Activated CD4-positive, alpha-beta T cell treated with anti-CD3 and anti-CD28 coated beads for 4 hours (primary cell): ENCODE data around the gene TMED4.

ENCODE experiments used
- DNase-seq, 2 donors: peaks; one replicate each; pipeline ENCODE4 v3.0.0-alpha.2; 2020

TMED4 gene

DNA sequence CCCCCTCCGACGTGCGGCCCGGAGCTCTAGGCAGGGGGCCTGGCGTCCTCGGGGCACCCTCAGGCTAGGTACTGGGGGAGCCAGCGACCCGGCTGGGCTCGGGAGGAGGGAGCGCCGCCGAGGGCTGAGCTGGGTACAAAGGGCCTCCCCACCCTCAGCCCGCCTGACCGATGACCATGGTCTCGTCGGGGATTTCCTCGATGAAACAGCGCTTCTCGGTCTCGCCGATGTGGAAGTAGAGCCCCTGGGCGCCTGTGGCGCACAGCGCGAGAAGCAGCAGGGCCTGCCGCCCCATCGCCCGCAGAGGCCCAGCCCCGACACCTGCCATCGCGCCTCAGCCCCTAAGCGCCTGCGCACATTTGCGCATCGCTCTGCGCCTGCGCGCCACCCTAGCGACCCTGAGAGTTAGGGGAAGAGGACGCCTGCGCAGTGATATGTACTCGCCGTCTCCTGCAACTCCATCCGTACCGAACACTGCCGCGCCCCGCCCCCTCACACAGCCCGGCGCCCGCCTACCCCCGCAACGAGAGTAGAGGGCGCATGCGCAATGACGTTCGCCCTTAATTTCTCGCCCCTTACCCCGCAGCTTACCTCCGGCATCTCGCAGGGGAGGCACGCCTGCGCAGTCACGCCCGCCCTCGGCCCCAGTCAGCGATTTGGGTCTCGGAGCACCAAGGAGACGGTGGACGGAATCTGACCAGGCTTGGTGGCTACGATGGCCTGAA, at the start of gene TMED4:
Gene TMED4 (minus strand): TSS at position 353 of the 725 bp plus-strand sequence. CDS start 25 bp downstream, at position 328.
- DNase-seq: peak; percentile 100

DNA sequence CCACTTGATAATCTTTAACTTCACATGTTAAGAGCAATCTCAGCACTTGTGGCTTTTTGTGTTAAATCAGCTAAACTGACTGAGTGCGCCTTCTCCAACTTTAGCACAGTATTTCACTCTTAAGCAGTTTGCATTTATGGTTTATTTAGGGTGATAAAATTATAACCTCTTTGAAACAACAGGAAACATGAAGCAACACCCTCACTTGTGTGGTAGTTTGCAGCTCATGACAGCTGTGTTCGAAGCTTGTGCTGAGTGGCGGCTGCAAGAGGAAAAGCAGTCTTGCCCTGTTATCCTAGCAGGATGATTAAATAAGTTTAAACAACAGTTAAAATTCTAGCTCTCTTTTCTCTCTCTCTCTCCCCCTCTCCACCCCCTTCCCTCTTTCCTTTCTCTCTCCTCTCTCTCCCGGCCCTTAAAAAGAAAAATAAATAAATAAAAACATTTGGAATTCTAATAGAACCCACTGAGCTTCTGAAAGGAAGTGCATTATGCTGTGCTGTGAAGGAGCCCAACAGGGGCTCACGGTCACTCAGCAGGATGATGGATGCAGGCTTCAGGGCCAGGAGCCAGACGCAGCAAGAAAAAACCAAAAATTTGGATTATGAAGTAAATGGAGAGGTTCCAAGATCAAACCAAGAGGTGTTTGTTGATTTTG, 49.6 kb upstream of the TMED4 start:
- DNase-seq: peak in 1 of 2 donors; percentile 31

- no peak for DNase-seq
Observed at GRCh38 chr7:44630792-44631457, 48.9 kb upstream of the TMED4 start.

GRCh38 chr7:44629829-44630522, 47.9 kb upstream of the TMED4 start:
- no peak for DNase-seq

GRCh38 chr7:44626620-44627019, 44.6 kb upstream of the TMED4 start:
- DNase-seq: no peak

GRCh38 chr7:44625526-44626471, 43.8 kb upstream of the TMED4 start:
- no peak for DNase-seq

- no peak for DNase-seq
Observed at GRCh38 chr7:44624318-44624717, 42.3 kb upstream of the TMED4 start.

DNA sequence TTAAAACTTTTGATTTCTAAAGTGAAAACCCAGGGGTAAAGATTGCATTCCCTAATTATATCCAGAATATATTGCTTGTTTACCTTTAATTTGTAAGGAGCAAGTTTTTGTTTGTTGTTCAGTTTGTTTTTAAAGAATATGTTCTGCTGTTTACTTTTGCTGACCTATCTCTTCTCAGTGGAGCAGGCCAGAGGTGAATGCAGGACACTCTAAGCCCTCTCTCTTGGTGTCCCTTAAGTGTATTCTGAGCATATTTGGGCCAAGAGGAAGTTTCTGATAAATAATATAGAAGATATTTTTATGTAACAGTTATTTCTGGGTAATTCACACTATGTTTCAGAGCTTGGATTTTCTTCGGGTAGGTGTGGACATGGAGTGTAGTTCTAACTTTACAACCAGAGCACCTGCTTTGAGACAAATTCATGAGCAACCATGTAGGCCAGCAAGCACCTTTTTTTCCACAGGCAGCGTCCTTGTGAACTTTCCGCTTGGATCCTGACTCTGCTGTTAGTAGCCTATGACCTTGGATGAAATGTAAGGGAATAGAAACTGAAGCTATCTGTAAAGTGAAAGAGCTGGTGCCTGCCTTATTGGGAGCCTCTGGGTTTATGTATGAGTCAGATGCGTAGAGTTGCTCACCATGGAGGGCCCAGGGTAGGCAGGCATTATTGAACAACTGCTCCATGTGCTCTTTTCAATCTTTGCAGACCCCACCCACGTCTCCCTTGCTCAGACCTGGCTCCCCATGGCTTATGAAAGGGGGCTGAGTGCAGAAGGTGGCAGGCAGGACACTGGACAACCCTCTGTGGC, 40.5 kb upstream of the TMED4 start:
- peak; percentile 45 to 52 for DNase-seq

DNA sequence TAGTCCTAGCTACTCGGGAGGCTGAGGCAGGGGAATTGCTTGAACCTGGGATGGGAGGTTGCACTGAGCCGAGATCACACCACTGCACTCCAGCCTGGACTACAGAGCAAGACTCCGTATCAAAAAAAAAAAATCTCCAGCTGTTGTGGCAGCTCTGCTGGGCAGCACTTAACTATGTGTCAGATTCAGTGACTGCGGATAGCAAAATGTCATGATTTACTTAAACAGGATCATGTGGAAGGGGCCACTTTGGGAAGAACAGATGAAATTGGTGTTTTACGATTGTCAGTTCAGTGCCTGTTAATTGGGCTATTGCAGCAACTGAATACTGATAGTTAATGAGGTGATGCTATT, 39.7 kb upstream of the TMED4 start:
- no peak for DNase-seq

- DNase-seq: no peak
Observed at GRCh38 chr7:44621034-44621749, 39.2 kb upstream of the TMED4 start.

DNA sequence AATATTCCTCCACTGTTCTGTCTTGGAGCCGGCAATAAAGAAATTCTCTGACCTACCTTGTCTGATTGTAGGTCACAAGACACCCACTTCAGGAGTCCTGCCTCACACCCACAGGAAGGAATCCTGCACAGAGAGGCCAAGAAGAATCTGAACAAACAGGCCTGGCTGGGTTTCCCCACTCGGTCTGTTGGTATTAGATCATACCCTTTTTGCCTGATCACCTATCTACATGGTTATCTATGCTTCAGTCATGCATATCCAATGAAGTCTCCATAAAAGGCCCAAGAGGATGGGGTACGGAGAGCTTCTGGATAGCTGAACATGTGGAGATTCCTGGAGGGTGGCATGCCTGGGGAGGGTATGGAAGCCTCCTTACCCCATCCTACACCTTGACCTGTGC, 36.7 kb upstream of the TMED4 start:
- peak; percentile 30 to 33 for DNase-seq

DNA sequence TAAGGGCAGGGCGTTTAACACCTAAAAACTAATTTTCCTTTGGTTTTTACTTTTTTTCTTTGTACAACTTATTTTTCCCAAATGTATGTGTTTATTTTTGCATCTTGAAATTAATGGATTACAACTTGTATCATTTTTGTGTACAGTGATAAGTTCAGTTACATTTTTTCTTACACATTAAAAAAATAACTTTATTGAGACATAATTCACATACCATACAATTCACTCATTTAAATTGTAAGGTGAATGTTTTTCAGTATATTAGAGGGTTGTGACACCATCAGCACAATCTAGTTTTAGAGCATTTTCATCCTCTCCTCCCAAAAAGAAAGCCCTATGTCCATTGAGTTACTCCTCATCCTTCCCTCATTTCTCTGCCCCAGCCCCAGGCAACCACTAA, 36.0 kb upstream of the TMED4 start:
- DNase-seq: no peak

DNA sequence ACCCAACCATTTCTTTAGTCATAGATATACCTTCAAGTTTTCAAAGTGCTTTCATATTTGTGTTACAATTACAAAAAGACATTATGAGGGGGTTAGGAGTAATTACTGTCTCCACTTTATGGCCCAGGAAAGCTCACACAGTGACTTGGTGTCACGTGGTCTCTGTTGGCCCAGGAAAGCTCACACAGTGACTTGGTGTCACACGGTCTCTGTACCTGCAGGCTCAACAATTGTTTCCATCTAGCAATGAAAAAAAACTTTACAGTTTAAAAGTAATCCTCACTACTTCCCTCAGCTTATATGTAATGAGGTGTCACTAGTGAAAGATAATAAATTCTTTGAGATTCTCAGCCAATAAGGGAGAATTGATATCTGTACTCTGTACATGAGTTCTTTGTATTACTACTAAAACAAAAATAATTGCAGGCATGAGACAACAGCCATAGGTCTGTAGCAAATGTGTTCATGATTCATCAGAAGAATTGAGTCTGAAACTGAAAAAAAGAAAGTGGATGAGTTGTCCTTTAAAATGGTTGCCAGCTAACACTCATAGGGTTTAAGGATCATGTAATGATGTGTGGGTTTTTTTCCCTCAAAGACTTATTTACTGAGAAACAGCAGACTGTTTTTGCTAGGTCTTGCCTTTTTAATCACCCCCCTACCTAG, 35.3 kb upstream of the TMED4 start:
- DNase-seq: peak in 1 of 2 donors; percentile 24

DNA sequence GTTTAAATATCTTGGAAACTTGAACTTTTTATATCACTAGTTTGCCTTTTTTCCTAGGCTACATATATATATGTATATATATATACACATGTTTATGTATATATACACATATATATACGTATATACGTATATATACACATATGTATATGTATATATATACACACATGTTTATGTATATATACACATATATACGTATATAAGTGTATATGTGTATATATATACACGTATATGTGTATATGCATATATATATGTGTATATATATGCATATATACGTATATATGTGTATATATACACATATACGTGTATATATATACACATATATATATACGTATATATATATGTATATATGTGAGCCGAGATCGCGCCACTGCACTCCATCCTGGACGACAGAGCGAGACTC, 34.5 kb upstream of the TMED4 start:
- no peak for DNase-seq

GRCh38 chr7:44615793-44616192, 33.8 kb upstream of the TMED4 start:
- DNase-seq: no peak

GRCh38 chr7:44615149-44615611, 33.1 kb upstream of the TMED4 start:
- DNase-seq: no peak

GRCh38 chr7:44609829-44610228, 27.8 kb upstream of the TMED4 start:
- DNase-seq: no peak

DNA sequence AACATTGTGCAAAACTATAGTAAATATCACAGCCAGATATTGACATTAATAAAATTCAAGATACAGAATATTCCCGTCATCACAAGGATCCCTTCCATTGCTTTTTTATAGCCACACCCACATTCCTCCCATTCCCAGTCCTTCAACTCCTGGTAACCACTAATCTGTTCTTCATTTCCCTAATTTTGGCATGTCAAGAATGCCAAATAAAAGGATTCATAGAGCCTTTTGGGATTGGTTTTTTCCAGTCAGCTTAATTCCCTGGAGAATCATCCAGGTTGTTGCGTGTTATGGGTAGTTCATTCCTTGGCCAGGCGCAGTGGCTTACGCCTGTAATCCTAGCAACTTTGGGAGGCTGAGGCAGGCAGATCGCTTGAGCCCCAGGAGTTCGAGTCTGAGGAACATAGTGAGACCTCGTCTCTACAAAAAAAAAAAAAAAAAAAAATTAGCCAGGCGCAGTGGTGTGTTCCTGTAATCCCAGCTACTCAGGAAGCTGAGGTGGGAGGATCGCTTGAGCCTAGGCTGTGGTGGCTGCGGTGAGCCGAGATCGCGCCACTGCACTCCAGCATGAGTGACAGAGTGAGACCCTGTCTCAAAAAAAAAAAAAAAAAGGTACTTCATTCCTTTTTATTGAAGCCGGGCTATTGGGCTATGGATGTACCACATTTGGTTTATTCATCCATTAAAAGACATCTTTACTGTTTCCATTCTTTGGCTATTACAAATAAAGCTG, 27.1 kb upstream of the TMED4 start:
- no peak for DNase-seq
